NCI-H526 (cell line): ENCODE results near the gene NR5A1.

Source experiments
- DNase-seq, 2 experiments: peaks; one replicate each; lab custom pipeline; 2025; lab: John Stamatoyannopoulos, UW

NR5A1 gene

DNA sequence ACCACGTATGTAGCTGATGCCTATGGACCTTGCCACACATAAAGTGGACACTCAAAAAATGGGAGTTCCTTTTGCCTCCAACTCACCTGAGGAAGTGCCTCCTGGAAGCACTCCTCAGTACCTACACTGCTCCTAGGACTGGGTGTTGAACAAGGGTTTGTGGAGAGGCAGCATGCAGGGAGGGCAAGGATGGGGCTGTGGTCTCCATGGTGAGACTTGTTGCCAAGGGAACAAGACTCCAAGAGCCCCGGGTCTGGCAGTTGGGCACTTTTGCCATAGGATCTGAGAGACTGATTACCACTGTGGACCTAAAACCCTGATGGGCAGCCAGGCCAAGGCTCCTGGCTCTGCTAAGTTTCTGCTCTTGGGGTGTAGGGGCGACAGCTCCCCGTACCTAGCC is 6.9 kb upstream of the NR5A1 start:
- no peak for DNase-seq

DNA sequence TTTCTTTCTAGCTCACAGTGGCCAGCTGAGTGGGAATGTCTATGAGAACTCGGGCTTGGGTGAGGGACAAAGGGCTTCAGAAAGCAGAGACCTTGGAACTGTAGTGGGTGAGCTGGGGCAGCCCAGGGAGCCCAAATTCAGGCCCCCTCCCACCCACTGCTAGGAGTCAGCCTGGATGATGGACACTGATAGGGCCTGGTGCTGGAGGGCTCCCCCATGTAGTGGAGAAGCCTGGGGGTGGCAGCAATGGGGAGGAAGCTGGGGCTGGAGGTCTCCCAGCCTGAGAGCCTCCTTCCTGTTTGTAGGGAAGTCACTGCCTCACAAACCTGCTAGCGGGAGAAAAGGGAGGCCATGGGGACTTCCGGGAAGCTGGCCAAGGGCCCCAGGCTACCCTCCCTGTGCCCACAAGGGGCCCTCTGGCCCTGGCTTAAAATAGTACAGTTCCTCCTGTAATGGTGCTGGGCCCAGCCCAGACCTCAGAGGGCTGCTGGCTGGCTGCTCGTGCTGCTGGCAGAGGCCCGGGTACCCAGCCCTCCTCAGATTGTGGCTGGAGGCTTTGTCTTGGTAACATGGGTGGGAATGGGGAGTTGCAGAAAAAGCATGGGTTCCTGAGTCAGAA is 6.3 kb upstream of the NR5A1 start:
- no peak for DNase-seq

DNA sequence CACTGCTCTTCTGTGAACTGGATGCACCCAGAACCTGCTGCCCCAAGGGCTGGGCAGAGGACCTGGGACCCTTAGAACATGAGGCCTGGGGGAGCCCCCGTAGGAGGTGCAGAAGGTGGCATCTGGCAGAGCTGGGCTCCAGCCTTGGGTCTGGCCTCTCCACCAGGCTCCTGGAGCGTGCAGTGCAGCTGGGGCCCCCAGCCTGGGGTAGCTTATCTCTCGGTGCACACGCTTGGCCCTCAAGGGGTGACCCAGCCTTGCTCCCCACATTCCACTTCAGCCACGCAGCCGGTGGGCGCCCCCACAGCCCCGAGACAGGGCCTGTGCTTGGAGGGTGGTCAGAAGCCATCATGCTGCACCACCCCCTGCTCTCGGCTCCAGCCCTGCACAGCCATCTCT is 5.6 kb upstream of the NR5A1 start:
- no peak for DNase-seq

DNA sequence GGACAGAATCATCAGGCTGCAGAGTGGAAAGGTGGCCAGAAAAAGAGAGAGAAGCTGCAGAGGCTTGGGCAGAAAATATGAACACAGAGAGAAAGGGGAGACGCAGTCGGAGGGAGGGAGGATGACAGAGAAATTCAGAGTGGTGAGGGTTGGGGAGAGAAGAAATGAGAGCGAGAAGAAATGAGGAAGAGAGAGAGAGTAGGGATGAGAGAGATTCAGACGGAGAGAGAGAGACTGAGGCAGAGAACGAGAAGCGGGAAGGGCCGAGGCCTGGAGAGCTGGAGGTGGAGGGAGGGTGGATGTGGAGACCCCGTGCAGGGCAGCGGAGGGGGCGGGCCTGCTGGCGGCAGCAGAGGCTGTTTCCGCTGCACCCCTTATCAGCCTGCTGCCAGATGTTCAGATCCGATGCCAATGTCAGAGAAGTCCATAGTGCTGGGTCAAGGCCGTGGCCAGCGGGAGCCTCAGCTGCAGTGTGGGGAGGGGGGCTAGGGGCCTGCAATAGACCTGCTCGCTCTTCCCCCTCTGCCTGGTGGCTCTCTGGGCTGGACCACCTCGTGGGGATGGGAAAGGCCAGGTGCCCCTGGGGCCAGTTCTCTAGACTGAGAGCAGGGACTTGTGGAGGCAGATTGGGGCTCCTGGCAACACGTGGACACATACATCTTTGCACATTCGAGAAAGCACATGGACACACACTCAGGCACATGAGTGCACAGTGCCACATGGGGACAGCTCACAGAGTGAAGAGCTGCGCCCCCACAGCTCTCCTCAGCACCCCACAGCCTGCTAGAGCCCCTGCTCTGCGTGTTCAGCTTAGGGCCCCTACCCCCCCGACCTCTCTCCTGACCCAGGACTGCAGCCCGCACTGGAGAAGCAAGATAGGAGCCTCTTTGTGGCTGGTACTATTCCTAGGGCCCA is 4.9 kb upstream of the NR5A1 start:
- no peak for DNase-seq

GRCh38 chr9:124511426-124511840 is 4.2 kb upstream of the NR5A1 start:
- DNase-seq, result no peak

- DNase-seq, result no peak
These were observed 3.6 kb upstream of the NR5A1 start for GRCh38 chr9:124510650-124511425.

DNA sequence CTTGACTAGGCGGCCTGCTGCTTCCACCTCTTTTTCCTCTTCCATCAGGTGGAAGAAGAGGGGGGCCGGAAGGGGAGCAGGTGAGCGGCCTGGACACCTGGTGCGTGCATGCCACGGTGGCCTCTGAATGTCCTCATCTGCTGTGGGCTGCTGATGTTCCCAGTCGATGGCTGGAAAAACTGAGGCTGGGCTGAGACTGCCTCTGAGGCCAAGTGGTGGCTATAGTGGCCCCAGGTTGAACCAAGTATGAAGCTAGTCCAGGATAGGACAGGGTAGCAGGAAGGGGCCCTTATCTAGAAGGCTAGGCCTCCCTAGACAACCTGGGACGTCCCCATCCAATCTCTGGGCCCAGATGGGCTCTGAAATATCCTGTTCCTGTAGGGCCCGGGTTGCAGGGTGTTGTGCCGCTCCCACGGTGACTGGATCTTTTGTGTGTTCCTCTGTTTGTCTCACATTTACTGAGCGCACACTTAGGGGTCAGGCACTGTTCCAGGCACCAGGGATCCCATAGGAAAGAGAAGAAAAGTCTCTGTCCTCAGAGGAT is 753 bp upstream of the NR5A1 start:
- DNase-seq, result no peak

DNA sequence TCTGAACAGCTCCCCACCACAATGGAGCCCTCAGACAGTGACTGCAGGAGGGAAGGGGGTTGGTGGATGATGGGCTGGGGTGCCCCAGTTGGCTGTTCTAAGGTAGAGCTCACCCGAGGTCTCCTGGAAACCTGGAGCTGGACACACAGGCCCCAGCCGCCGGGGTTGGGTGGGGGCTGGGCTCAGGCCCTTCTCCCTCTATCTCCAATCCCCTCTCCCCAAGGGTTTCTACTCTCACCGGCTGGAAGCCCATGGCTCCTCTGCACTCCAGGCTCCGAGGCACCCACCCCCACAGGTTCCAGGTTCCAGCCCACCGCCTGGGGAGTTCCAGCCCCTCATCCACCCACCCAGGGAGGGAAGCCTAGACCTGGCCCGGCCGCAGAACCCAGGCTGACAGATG is 766 bp downstream of the NR5A1 start:
- DNase-seq, result no peak

DNA sequence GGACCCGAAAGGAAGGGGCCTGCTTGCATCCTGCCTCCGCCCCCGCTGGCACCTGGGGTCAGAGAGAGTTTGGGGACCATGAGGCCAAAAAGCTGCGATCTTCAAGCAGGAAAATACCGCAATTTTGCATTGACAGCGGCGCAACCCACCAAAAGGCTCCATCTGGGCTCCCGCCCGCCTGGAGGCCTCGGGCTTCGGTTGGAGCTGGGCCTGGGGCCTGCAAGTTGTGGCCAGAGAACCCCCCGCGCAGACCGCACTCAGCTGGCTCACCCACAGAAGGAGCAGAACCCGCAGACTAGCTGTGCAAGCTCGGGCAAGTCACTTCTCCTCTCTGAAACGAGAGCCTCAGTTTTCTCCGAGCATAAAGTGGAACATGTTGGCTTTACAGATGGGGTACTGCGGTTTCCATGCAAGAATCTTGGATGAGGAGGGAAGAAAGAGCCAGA is 1.3 kb downstream of the NR5A1 start:
- DNase-seq, result no peak

DNA sequence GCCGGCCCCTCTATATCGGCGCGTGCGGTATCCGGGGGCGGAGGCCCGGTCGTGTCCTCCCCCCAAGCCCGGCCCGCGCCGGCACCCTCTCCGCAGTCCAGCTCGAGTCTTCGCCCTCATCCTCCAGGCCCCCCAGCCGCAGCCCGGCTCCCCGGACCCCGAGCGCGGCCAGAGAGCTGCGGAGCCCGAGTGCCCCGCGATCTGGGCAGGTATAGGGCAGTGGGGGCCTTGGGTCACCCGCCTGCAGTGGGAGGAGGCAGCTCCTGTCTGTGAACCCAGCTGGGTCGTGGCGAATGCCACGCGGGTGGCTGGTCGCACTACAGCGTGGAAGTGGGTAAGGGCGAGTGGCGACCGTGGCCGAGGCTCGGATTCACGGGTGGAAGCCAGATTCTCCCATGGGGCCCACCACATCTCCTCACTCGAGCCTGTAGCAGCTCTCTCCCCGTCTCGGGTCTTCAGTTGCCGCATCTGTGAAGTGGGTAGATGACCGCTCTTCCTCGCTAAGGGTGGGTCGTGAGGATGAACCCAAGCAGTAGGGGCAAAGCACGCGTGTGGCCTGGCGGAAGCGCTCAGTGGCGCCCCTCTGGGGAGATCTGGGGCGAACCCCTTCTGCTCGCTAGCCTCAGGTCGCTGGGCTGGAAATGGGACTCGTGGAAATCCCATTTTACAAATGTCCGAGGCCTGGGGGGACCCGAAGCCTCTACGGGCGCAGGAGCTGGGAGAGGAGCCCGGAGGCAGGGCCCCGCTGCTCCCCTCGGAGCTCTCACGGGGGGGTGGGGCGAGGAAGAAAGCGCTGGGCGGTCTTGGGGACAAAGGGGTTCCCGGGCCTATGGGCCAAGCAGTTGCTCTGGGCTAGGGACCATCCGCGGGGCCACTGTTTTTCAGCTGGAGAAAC is 1.9 kb downstream of the NR5A1 start:
- no peak for DNase-seq

DNA sequence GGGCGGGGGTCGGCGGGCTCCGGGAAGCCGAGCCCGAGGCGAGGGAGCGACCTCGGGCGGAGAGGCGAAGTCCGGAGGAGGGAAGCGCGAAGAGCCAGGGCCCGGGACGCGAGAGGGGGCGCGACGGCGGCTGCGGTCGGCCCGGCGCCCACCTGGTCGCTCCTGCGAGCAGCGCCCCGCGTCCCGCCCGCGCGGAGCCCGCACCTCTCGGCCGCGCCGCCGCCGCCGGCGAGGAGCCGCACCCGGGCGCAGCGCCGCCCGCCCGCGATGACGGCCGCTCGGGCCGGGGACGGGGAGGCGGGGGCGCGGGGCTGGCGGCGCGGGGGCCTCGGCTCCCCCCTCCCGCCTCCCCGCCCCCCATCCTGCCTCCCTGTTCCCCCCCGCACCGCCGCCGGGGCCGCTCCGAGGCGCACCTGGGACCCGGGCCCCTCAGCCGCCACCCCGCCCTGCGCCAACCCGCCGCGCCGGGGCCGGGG is 2.6 kb downstream of the NR5A1 start:
- no peak for DNase-seq

DNA sequence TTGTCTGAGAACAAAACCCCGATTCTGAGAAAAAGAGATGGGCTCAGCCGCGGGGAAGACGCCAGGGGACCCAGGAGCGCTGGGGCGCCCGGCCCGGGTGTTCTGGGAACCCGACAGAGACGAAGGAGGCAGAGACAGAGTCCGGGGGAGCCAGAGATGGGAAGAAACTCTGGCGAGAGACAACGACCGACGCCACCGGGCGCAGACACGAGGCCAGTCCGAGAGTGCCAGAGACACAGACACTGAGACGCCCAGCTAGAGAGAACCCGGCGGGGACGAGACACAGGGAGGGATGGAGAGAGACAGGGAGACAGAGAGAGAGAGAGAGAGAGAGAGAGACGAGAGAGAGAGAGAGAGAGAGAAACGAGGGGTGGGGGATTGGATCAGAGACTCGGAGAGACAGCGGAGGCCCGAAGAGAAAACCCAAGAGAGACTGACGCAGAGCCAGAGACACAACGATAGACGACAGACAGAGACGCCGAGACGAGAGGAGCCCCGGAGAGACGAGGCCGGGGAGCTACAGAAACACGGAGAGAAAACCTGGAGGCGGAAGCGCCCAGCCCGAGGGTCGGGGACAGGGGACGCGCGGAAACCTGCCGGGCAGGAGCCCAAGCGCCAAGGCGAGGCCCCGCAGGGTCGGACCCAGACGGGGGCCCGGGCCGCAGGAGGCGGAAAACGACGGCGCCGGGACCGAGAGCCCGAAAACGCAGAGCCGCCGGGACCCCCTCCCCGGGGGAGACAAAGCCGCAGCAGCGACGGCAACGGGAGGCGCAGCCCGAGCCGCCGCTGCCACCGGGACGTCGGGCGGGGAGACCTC is 3.3 kb downstream of the NR5A1 start:
- peak in 1 of 2 experiments; percentile 26 for DNase-seq

- DNase-seq, result peak; percentile 18 to 33
These were observed 4.2 kb downstream of the NR5A1 start for GRCh38 chr9:124502711-124503702.

DNA sequence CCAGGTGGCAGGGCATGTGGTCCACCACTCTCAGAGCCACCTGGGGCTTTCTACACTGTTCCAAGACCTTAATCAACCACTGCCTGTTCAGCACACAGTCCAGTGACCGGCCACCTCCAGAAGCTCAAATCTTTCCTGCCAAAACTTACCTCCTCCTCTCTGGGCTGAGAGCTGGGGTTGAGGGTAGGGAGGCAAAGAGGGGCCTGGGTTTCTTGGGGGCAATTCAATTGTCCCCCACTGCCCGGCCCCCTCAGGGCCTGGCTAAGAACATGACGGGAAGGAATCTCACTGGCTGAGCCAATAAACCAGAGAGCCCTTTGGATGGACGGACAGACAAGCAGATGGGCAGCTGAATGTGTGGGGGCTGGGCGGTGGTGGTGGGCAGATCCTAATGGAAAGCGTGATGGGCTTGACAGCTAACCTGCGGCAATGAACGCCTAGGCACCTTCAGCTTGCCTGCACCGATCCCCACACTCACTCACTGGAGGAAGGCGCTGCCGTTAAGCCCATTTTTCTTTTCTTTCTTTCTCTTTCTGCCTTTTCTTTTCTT is 5.4 kb downstream of the NR5A1 start:
- DNase-seq, result no peak

GRCh38 chr9:124500796-124501611 is 6.2 kb downstream of the NR5A1 start:
- no peak for DNase-seq

DNA sequence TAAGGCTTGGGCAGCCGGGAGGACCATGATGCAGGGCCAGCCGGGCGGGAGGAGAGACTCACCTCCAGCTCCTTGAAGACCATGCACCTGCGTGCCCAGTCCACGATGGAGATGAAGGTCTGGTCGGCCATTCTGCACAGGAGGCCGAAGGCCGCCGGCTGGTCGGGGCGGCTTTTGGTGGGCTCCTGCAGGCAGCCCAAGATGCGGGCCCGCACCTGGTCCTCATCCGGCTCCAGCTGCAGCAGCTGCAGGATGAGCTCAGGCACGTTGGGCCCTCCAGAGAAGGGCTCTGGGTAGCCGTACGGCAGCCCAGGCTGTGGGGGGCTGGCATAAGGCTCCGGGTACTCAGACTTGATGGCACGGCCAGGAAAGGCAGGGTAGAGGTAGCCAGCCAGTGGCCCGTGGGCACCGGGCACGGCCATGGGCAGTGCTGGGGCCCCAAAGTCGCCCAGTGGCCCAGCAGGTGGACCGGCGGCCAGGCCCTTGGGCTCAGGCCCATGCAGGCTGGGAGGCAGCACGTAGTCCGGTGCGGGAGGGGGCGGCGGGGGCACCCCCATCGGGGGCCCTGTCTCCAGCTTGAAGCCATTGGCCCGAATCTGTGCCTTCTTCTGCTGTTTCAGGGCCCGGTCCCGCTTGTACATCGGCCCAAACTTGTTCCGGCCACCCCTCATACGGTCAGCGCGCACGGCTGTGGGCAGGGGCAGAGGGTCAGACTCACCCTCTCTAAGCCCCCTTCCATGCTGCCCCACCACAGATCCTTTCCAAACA is 7.0 kb downstream of the NR5A1 start:
- no peak for DNase-seq

GRCh38 chr9:124499216-124499615 is 8.0 kb downstream of the NR5A1 start:
- no peak for DNase-seq
